Activated naive CD8-positive, alpha-beta T cell (primary cell): Measurements from ENCODE around the gene COPS6.

Source experiments
- H3K27ac Mint-ChIP-seq: one replicate; pipeline ENCODE4 v1.8.0; 2021; ENCODE audit warnings: mixed read lengths
- H3K27me3 Mint-ChIP-seq: one replicate; pipeline ENCODE4 v1.8.0; 2021; ENCODE audit warnings: mixed read lengths
- H3K36me3 Mint-ChIP-seq: one replicate; pipeline ENCODE4 v1.8.0; 2021; ENCODE audit warnings: mixed read lengths
- H3K4me1 Mint-ChIP-seq: one replicate; pipeline ENCODE4 v1.8.0; 2021; ENCODE audit warnings: low read depth, mixed read lengths
- H3K4me3 Mint-ChIP-seq: one replicate; pipeline ENCODE4 v1.8.0; 2021; ENCODE audit warnings: mild to moderate bottlenecking, mixed read lengths
- H3K9me3 Mint-ChIP-seq: one replicate; pipeline ENCODE4 v1.8.0; 2021; ENCODE audit warnings: low read depth, mixed read lengths

COPS6 gene

DNA sequence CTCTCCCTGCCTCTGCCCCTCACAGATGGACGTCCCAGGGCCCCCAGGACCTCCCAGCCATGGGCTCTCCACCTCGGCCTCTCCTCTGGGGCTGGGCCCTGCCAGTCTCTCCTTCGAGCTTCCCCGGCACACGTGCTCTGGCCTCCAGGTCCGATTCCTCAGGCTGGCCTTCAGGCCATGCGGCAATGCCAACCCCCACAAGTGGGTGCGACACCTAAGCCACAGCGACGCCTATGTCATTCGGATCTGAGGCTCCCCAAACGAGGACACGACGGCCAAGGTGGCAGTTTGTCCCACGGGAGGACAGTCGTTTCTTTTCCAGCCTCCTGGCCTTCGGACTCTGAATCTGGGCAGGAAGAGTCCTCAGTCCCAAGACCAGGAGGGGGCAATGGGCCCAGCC lies 17.9 kb downstream of the COPS6 start:
- no peak overlapping the region for H3K27ac Mint-ChIP-seq

DNA sequence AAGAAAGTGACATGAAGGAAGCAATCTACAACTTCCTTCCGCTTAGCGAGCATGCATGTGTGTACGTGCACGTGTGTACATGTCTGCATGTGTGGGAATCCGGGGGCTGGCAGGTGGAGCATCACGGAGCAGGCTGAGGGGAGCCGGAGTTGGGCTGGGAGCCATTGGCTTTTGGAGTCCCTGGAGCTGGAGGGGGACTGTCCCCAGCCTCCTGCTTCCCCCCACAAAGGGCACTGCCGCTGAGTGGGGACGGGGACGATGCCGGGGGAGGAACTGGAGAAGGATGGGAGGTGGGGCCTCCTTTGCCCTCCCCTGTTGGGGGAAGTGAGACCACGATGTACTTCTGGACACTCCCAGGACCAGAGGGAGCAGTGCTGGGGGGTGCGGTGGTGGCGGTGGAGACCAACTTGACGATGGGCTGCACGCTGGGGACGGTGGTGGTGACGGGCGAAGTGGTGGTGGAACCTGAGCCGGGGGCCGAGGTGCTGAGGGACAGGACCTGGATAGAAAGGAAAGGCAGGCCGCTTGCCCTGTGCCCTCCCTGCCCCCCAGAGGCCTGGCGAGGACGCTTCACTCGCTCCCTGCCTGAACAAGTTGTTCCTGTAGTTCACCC lies 18.5 kb downstream of the COPS6 start:
- H3K27ac Mint-ChIP-seq, result no peak overlapping the region
- H3K36me3 Mint-ChIP-seq, result no peaks in the 10 kb centered on the region
- H3K4me3 Mint-ChIP-seq, result no peak overlapping the region
- no peaks in the 10 kb centered on the region for H3K27me3 Mint-ChIP-seq
- H3K4me1 Mint-ChIP-seq, result peaks cover 7% of the 10 kb centered on the region
- H3K9me3 Mint-ChIP-seq, result no peaks in the 10 kb centered on the region

More for the DNA sequence above, 17.9 kb downstream of the COPS6 start:
- H3K9me3 Mint-ChIP-seq, result no peaks in the 10 kb centered on the region
- H3K36me3 Mint-ChIP-seq, result no peaks in the 10 kb centered on the region
- H3K27me3 Mint-ChIP-seq, result no peaks in the 10 kb centered on the region
- peaks cover 7% of the 10 kb centered on the region for H3K4me1 Mint-ChIP-seq
- no peak overlapping the region for H3K4me3 Mint-ChIP-seq

DNA sequence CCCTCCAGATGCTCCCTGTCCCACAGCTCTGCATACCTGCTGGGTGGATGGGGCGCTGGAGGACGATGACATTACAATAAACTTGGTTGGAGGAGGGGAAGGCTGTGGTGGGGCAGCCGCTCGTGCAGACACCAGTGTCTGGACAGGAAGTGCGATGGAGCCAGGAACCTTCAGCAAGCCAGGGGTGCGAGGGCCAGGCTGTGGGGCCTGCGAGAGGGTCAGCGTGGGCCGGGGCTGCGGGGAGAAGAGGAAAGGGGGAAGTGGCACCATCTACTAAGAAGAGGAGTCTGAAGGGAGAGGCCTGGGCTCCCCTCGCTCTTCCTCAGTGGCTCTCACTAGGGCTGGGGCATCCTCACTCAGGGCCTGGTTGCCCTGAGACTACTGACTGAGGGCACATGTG lies 19.1 kb downstream of the COPS6 start:
- H3K27me3 Mint-ChIP-seq, result no peaks in the 10 kb centered on the region
- no peak overlapping the region for H3K27ac Mint-ChIP-seq
- H3K4me1 Mint-ChIP-seq, result peaks cover 2% of the 10 kb centered on the region
- no peak overlapping the region for H3K4me3 Mint-ChIP-seq
- no peaks in the 10 kb centered on the region for H3K36me3 Mint-ChIP-seq
- no peaks in the 10 kb centered on the region for H3K9me3 Mint-ChIP-seq

DNA sequence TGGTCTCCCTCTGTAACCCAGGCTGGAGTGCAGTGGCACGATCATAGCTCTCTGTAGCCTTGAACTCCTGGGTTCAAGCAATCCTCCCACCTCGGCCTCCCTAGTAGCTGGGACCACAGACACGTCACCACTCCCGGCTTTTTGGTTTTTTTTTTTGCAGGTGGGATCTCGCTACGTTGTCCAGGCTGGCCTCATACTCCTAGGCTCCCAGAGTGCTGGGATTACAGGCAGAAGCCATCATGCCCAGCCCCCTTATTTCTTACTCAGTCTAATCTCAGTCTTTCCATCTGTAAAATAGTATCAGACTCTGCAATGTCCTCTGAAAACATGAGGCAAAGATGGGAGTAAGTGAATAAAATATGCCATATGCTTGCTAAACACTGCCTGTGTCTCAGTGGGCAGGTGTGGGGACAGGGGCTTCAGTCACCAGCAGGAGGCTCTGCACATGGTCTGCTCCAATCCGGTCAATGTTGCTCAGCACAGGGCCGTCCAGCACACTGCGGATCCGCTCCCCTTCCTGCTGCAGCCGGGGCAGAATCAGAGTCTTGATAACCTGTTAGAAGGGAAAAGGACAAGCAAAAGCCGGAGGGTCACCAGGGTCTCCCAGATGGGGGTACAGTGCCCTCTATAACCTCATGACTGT lies 20.9 kb downstream of the COPS6 start:
- Mint-ChIP-seq H3K27me3 (no peaks in the 10 kb centered on the region), H3K4me3 (no peak overlapping the region), H3K36me3 (no peaks in the 10 kb centered on the region), H3K9me3 (no peaks in the 10 kb centered on the region), H3K4me1 (no peaks in the 10 kb centered on the region), H3K27ac (no peak overlapping the region)

DNA sequence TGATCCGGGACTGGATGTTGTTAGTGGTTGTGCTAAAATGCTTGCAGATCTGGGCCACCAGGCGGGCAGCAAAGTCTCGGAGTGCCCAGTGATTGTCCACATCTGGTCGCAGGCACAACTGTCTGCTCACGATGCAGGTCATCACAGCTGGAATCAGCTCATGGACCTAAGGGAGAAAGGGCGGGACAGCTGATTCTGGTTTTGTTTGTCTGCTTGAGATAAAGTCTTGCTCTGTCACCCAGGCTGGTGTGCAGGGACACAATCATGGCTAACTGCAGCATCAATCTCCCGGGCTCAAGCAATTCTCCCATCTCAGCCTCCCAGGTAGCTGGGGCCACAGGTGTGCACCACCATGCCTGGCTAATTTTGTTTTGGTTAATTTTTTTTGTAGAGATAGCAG lies 22.4 kb downstream of the COPS6 start:
- no peaks in the 10 kb centered on the region for H3K27me3 Mint-ChIP-seq
- H3K36me3 Mint-ChIP-seq, result no peaks in the 10 kb centered on the region
- H3K4me1 Mint-ChIP-seq, result peaks cover 3% of the 10 kb centered on the region
- no peaks in the 10 kb centered on the region for H3K9me3 Mint-ChIP-seq
- H3K4me3 Mint-ChIP-seq, result no peak overlapping the region
- no peak overlapping the region for H3K27ac Mint-ChIP-seq

DNA sequence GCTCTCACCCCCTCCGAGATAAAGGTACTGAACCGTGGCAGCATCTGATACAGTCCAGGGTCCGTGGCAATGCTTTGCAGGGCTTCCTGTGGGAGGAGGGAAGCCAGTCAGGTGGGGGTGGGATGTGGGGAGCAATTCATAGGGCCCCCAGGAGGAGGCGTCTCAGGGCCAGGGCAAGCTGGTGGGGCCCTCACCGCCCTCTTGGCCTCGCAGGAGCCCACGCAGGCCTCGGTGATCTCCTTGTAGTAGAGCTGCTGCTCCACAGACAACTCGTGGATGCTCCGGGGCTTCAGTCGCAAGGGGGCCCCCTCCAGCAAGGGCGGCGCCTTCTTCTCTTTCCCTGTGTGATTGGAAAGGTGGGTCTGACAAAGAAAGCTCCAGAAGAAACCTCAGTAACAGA lies 23.1 kb downstream of the COPS6 start:
- Mint-ChIP-seq H3K9me3 (no peaks in the 10 kb centered on the region), H3K27ac (no peak overlapping the region), H3K4me1 (peaks cover 5% of the 10 kb centered on the region), H3K4me3 (no peak overlapping the region), H3K27me3 (no peaks in the 10 kb centered on the region), H3K36me3 (no peaks in the 10 kb centered on the region)

DNA sequence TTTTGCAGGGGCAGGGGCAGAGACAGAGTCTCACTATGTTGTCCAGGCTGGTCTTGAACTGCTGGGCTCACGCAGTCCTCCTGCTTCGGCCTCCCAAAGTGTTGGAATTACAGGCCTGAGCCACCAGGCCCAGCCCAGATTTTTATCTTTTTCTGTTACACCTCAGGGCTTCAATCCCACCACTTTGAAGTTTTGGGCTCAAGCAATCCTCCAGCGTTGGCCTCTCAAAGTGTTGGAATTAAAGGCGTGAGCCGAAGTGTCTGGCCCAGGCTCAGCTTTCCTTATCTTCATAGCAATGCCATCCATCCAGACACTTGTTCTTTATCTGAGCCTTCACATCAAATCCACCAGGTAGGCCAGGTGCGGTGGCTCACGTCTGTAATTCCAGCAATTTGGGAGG lies 26.3 kb downstream of the COPS6 start:
- Mint-ChIP-seq H3K27me3 (no peaks in the 10 kb centered on the region), H3K4me3 (no peak overlapping the region), H3K9me3 (no peaks in the 10 kb centered on the region), H3K36me3 (no peaks in the 10 kb centered on the region), H3K27ac (no peak overlapping the region), H3K4me1 (peaks cover 19% of the 10 kb centered on the region)

DNA sequence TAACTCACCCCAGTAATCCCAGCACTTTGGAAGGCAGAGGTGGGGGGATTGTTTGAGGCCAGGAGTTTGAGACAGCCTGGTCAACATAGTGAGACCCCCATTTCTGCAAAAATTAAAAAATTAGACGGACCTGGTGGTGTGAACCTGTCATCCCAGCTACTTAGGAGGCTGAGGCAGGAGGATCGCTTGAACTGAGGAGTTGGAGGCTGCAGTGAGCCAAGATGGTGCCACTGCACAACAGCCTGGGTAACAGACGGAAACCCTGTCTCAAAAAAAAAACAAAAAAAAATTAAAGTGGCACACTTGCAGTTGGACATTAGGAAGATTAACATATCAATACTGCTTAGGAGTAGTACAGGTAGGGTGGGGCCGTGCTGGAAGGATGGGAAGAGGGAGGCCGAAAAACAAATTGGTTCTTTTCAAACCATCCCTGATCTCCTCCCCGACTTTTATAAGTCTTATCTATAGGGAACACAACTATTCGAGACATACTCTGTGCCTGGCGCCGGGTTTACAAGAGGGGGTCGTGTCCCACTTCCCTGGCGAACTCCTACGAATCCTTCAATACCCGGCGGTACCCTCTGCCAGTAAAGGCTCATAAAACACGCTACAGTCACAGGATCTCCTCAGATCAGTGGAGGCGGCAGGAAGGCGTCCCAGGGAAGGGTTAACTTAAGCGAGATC lies 29.8 kb downstream of the COPS6 start:
- Mint-ChIP-seq H3K9me3 (no peaks in the 10 kb centered on the region), H3K27ac (peak overlapping the region; percentile 99), H3K4me1 (peaks cover 32% of the 10 kb centered on the region), H3K36me3 (no peaks in the 10 kb centered on the region), H3K27me3 (no peaks in the 10 kb centered on the region), H3K4me3 (peak overlapping the region; percentile 96)

DNA sequence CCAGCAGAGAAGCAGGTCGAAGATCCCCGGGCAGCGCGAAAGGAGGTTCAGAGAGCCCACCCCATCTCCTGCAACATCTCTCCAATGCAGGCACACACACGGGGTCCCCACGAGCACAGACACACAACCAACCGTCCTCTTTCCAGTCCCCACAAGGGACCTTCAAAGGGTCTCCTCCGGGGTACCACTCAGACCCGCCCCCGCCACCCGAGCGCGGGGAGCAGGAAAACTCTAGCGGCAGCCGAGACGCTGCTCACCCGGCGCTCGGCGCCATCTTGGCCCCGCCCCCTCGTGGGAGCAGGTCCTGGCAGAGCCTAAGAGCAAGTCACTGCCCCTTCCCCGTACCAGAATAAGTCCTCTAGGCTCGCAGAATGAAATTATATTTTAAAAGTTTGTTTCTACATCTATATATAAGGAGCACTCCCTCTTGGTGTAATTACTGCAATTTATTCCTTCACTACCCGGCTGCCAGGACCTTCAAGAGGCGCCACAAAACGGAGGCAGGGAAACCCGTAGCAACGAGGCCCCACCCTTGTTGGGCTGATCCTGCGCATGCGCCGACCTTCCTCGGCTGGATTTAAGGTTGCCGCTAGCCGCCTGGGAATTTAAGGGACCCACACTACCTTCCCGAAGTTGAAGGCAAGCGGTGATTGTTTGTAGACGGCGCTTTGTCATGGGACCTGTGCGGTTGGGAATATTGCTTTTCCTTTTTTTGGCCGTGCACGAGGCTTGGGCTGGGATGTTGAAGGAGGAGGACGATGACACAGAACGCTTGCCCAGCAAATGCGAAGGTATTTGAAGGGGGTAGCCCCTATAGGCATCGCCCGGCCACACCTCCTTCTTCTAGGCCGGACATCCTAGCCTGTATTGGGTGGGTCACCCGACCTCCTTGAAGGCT lies 30.6 kb downstream of the COPS6 start, which contains the start of the genes CNPY4 and TAF6:
Gene CNPY4 (plus strand): TSS at position 563 of the 898 bp plus-strand sequence. CDS start 111 bp downstream, at position 674.
Gene TAF6 (minus strand): TSS at position 287 of the 898 bp plus-strand sequence. CDS start 5,149 bp downstream, outside the sequence.
- Mint-ChIP-seq H3K36me3 (no peaks in the 10 kb centered on the region), H3K27ac (peak within 1 kb of the TSS; percentile 99), H3K4me1 (peaks cover 35% of the 10 kb centered on the region), H3K4me3 (peak within 1 kb of the TSS; percentile 96), H3K9me3 (no peaks in the 10 kb centered on the region), H3K27me3 (no peaks in the 10 kb centered on the region)

DNA sequence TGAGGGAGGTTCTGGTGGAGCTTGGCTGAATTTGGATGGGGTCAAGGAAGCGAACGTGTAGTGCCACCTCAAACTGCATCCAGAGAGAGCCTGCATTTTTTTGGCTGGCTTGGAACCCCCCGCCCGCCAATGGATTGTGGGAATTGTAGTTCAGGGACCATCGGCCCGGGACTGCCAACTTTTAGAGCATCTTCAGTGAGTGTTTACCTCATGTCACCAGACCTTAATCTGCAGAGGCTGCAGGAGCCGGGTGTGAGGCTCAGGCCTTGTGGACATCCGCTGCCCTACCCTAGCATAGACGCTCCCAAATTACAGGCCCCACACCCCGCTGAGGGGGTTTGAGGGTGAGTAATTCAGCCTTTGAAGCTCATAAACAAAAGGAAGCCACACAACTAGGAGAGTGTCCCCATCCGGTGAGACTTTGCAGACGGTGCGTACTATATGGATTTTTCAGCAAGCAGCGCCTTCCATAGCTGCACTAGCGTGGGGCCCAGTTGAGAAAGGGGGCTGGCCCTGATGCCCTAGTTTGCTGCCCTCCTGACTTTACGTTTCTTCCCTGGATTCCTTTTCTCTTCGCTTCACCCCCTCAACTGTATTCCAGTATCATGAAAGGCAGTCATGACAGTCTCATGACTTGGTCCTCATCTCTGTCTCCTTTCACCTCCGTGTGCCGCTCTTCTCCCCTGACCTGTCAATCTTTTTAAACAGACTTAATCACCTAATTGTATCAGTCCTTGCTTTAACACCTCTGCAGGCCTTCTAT lies 31.4 kb downstream of the COPS6 start:
- Mint-ChIP-seq H3K4me3 (peak overlapping the region; percentile 96), H3K27me3 (no peaks in the 10 kb centered on the region), H3K27ac (peak overlapping the region; percentile 99), H3K36me3 (no peaks in the 10 kb centered on the region), H3K4me1 (peaks cover 42% of the 10 kb centered on the region), H3K9me3 (no peaks in the 10 kb centered on the region)

DNA sequence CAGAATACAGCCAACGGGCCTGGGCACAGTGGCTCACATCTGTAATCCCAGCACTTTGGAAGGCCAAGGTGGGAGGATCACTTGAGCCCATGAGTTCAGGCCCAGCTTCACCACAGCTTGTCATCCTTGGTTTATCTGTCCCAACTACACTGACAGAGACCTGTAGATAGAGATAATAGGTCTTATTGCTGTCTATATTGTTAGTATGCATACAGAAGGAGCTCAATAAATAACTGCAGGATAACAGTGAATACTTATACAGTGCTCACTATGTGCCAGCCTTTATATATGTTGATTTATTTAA lies 31.9 kb downstream of the COPS6 start:
- Mint-ChIP-seq H3K4me3 (peak overlapping the region; percentile 96), H3K27ac (peak overlapping the region; percentile 99), H3K9me3 (no peaks in the 10 kb centered on the region), H3K4me1 (peaks cover 47% of the 10 kb centered on the region), H3K36me3 (no peaks in the 10 kb centered on the region), H3K27me3 (no peaks in the 10 kb centered on the region)

DNA sequence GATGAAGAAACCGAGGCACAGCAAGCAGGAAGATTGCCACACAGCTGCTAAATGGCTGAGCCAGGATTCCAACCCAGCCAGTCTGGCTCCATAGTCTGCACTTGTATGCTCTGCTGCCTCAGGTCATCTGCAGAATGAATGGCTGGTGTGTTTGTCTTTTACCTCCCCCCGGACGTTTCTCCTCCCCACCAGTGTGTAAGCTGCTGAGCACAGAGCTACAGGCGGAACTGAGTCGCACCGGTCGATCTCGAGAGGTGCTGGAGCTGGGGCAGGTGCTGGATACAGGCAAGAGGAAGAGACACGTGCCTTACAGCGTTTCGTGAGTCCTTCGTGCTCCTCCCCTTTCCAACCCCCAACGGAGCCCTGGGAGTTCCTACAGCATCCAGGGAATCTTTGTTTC lies 33.3 kb downstream of the COPS6 start:
- peaks cover 50% of the 10 kb centered on the region for H3K4me1 Mint-ChIP-seq
- no peaks in the 10 kb centered on the region for H3K9me3 Mint-ChIP-seq
- H3K27me3 Mint-ChIP-seq, result no peaks in the 10 kb centered on the region
- H3K4me3 Mint-ChIP-seq, result no peak overlapping the region
- peak overlapping the region; percentile 41 for H3K27ac Mint-ChIP-seq
- no peaks in the 10 kb centered on the region for H3K36me3 Mint-ChIP-seq

DNA sequence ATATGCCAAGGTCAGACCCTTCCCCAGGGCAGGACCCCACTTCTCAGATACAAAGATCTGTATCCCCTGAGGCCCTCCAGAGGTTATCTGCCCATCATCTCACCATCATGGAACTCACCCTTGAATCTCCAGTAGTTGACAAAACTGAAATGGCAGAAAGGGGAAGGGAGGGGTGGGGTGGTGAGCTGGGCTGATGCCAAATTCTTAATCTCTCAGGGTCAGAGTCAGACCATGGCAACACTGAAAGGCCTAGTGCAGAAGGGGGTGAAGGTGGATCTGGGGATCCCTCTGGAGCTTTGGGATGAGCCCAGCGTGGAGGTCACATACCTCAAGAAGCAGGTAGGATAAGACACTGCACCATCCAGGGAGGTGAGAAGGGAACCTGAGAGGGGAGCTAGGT lies 33.8 kb downstream of the COPS6 start:
- Mint-ChIP-seq H3K4me1 (peaks cover 50% of the 10 kb centered on the region), H3K27ac (peak overlapping the region; percentile 41), H3K9me3 (no peaks in the 10 kb centered on the region), H3K4me3 (no peak overlapping the region), H3K27me3 (no peaks in the 10 kb centered on the region), H3K36me3 (no peaks in the 10 kb centered on the region)
